AG10803 (cell line): Measurements from ENCODE around the gene SGPP1.
A peak's percentile ranks its signal among the peaks of the same experiment; 100 is the strongest.
"Not testable (repeated sequence)": the region's sequence is repeated elsewhere in the genome, so short reads cannot be mapped to it uniquely, and the experiment has no call there.

Source experiments
- DNase-seq: peaks from one replicate; pipeline ENCODE4 v3.0.0; 2010; ENCODE audit warnings: low read depth
- H3K4me3 ChIP-seq: 2 replicates; pipeline ENCODE4 v1.5.1; 2011; ENCODE audit warnings: mild to moderate bottlenecking, low read length, control low read depth
- CTCF ChIP-seq: conservative IDR thresholded peaks from 2 replicates; pipeline ENCODE4 v1.5.1; 2011; ENCODE audit warnings: mild to moderate bottlenecking, low read length, control low read depth, inconsistent platforms

Gene SGPP1

GRCh38 chr14:63663428-63664341 is 64.2 kb downstream of the SGPP1 start:
- no peak for TF ChIP-seq CTCF
- no peak for DNase-seq

DNA sequence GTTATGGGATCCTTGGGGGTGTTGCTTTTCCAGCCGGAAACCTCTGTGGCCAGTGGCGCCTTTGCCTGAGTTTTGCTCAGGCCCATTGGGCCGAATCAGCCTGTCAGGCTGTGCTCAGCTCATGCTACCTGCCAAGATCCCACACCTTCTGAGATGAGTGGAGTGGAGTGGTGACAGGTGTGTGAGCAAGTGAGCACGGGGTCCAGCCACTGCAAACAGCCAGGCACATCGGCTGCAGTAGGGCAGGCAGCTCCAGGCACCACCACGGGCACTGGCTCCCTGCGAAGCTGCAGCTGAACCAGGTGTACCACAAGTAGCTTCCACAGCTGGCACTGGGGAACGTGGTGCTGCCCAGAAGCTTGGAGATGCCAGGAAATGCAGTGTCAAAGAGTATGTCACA is 65.1 kb downstream of the SGPP1 start:
- no peak for DNase-seq
- no peak for TF ChIP-seq CTCF
- H3K4me3 ChIP-seq, result no peak overlapping the region

More at GRCh38 chr14:63663428-63664341, 64.2 kb downstream of the SGPP1 start:
- H3K4me3 ChIP-seq, result no peak overlapping the region

DNA sequence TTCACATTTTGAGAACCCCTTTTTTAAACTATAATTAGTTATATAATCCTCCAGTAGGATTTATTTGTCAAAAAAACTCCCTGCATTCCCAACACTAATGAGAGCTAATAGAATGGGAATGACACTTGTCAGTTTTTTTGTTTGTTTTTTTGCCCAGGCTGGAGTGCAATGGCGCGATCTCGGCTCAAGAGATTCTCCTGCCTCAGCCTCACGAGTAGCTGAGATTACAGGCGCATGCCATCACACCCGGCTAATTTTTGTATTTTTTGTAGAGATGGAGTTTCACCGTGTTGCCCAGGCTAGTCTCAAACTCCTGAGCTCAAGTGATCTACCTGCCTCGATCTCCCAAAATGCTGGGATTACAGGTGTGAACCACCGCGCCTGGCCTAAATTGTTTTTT is 66.0 kb downstream of the SGPP1 start:
- not testable (repeated sequence) for H3K4me3 ChIP-seq, DNase-seq

GRCh38 chr14:63659726-63660125 is 68.1 kb downstream of the SGPP1 start:
- TF ChIP-seq CTCF, result no peak
- no peak for DNase-seq
- H3K4me3 ChIP-seq, result no peak overlapping the region

- no peak overlapping the region for H3K4me3 ChIP-seq
- no peak for TF ChIP-seq CTCF
- DNase-seq, result no peak
These were observed 71.7 kb downstream of the SGPP1 start for GRCh38 chr14:63656194-63656593.

DNA sequence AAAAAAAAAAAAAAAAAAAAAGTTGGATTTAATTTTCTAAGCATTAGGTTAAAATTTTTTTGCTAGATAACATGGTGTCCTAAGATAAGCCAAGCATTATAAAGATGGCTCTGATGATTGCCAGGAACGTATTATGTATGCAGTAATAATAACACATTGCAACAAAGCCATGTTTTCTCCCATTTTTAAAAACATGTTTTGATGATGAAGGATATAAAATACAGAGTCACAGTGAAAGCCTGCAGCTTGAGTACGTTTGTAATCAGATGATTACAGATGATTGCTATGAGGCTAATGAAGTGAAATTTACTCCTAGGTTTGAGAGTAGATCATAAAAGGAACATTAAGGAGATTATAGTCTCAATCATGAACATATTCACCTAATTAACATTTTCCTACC is 72.9 kb downstream of the SGPP1 start:
- no peak for TF ChIP-seq CTCF
- H3K4me3 ChIP-seq, result no peak overlapping the region
- no peak for DNase-seq

DNA sequence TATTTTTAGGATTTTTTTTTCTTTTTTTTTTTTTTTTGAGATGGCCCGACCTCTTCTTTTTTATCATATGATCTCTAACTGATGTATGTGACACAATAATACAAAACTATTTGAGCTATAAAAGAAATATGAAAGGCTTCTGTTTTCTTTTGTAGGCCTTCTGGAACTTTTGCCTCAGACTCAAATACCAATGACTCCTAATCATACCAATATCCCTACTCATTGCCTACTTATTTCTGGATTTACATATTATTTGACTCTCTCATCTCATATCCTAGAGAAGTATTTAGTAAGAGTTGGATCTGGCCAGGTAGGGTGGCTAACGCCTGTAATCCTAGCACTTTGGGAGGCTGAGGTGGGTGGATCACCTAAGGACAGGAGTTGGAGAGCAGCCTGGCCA is 73.5 kb downstream of the SGPP1 start:
- no peak overlapping the region for H3K4me3 ChIP-seq
- no peak for TF ChIP-seq CTCF
- DNase-seq, result peak; percentile 83
